GM12878 (cell line): Measurements from ENCODE around the gene TRAP1. TPM values are rescaled to one million over a fixed set of nuclear protein-coding genes. Genes with fewer than 3 reads are reported as not detected.

ENCODE experiments used
- ATAC-seq: fragments of 200-7000 bp; cut with Tn5 transposase; 3 replicates; pipeline ENCODE4 v1.9.1; 2020; ENCODE audit warnings: mild to moderate bottlenecking, moderate library complexity
- BruUV-seq: library from RNA; stranded (reverse); fragments of 400-500 nt; replicated peaks from 2 replicates; lab custom pipeline; 2021; lab: Mats Ljungman, UMichigan
- CTCF ChIA-PET: fragments of 300-600 bp; sonication (Branson Sonifier 250); formaldehyde crosslinking; extraction: SDS; loops from one replicate; lab custom pipeline; 2021; ENCODE audit warnings: inconsistent platforms; lab: Yijun Ruan, JAX
- POLR2A ChIA-PET: fragments of 350-600 bp; formaldehyde crosslinking; extraction: SDS; loops from one replicate; lab custom pipeline; 2021; ENCODE audit warnings: inconsistent platforms; lab: Charles Lee
- RAD21 ChIA-PET: fragments of 300-600 bp; sonication (Branson Sonifier 250); formaldehyde crosslinking; loops from one replicate; lab custom pipeline; 2023; ENCODE audit warnings: antibody characterized with exemption; ENCODE audit not compliant: unreplicated experiment; lab: Charles Lee
- SMC1A ChIA-PET: fragments of 300-600 bp; sonication (Branson Sonifier 250); formaldehyde crosslinking; loops from one replicate; lab custom pipeline; 2023; ENCODE audit not compliant: unreplicated experiment, uncharacterized antibody; lab: Charles Lee
- DNase-seq: peaks from one replicate; pipeline ENCODE4 v3.0.0-alpha.2; 2011; ENCODE audit warnings: low read depth, low spot score
- FAIRE-seq: peaks from 3 replicates; lab custom pipeline; 2011; peaks lifted over from hg19 to GRCh38; lab: Jason Lieb, UNC
- H2AFZ ChIP-seq: 2 replicates; pipeline ENCODE4 v1.6.0; 2011; ENCODE audit warnings: low read depth, low read length, control low read depth; ENCODE audit not compliant: control insufficient read depth
- H3K27ac ChIP-seq: 2 replicates; pipeline ENCODE4 v1.5.1; 2011; ENCODE audit warnings: control low read depth; ENCODE audit not compliant: control insufficient read depth, insufficient read depth
- H3K27me3 ChIP-seq, 2 experiments: replicated peaks in 1 of 2; 2 replicates each; pipeline versions ENCODE4 v1.6.0 to v1.6.1; 2011; ENCODE audit warnings: low read length in 1 of 2; ENCODE audit not compliant: control insufficient read depth in 2 of 2, insufficient read depth in 2 of 2
- H3K36me3 ChIP-seq, 2 experiments: 2 replicates each; pipeline ENCODE4 v1.5.1; 2011; ENCODE audit warnings: low read length in 1 of 2; ENCODE audit not compliant: control insufficient read depth in 2 of 2, insufficient read depth in 2 of 2
- H3K4me1 ChIP-seq: 2 replicates; pipeline ENCODE4 v1.6.1; 2011; ENCODE audit warnings: mild to moderate bottlenecking, low read length, moderate library complexity, mixed read lengths; ENCODE audit not compliant: control insufficient read depth, insufficient read depth
- H3K4me2 ChIP-seq: 2 replicates; pipeline ENCODE4 v1.6.0; 2011; ENCODE audit warnings: control low read depth; ENCODE audit not compliant: control insufficient read depth, insufficient read depth
- H3K4me3 ChIP-seq: fragments of 200-600 bp; sonication (generic); 2 replicates; pipeline ENCODE4 v1.5.1; 2016
- H3K79me2 ChIP-seq: 2 replicates; pipeline ENCODE4 v1.6.0; 2011; ENCODE audit warnings: low read length; ENCODE audit not compliant: control insufficient read depth, insufficient read depth
- H3K9ac ChIP-seq: 2 replicates; pipeline ENCODE4 v1.8.0; 2011; ENCODE audit warnings: low read length, control low read depth, mixed read lengths; ENCODE audit not compliant: control insufficient read depth, insufficient read depth
- H3K9me3 ChIP-seq: replicated peaks from 3 replicates; pipeline ENCODE4 v1.5.1; 2011; ENCODE audit warnings: mild to moderate bottlenecking, low read length; ENCODE audit not compliant: control insufficient read depth, insufficient read depth
- H4K20me1 ChIP-seq: 2 replicates; pipeline ENCODE4 v1.6.0; 2011; ENCODE audit not compliant: control insufficient read depth, insufficient read depth
- POLR2AphosphoS5 ChIP-seq: IDR thresholded peaks from 2 replicates; pipeline ENCODE4 v1.6.1; 2011; ENCODE audit warnings: mild to moderate bottlenecking, low read length, inconsistent platforms
- ZBTB4 ChIP-seq: fragments of 450-650 bp; formaldehyde crosslinking; IDR thresholded peaks from 2 replicates; pipeline ENCODE4 v1.4.0; 2022; ENCODE audit warnings: mild to moderate bottlenecking, moderate library complexity
- WGBS: methylation state at CpG from one replicate; pipeline ENCODE4 v1.1.6; 2016; ENCODE audit warnings: low lambda C conversion rate; ENCODE audit not compliant: insufficient replicate concordance, insufficient coverage; ENCODE audit errors: missing lambda C conversion rate; 5-methylcytosine and 5-hydroxymethylcytosine counted together
- in situ Hi-C: fragments of 300-500 bp; cut with MboI; formaldehyde crosslinking; loops from 9 replicates; pipeline ENCODE4 v1.14.3; 2018; ENCODE audit warnings: mixed read lengths
- intact Hi-C: fragments of 100-400 bp; cut with micrococcal nuclease; formaldehyde crosslinking; loops from one replicate; pipeline ENCODE4 v1.14.2; 2022; ENCODE audit not compliant: unreplicated experiment
- polyA plus RNA-seq, 11 experiments: library from polyadenylated mRNA; depleted of rRNA in 4 of 11; unstranded in 6 of 11; stranded (reverse) in 5 of 11; fragments of >200 nt; fragmentation: Nextera tagmentation in 4 of 11; fragmentation: Illumina TruSeq in 1 of 11; extraction: Ambion mirVana in 4 of 11; extraction: Trizol in 1 of 11; gene quantifications; 1 replicate in 1 of 11; 2 replicates in 10 of 11; pipeline versions ENCODE4 v1.2.1 to v1.2.3, GENCODE V29; 2011 to 2016; ENCODE audit warnings: inconsistent platforms in 2 of 11, missing spikeins in 2 of 11, low read depth in 1 of 11
- total RNA-seq, 4 experiments: library from RNA; depleted of rRNA in 3 of 4; stranded (reverse); fragments of >200 nt in 3 of 4; fragmentation: Illumina TruSeq in 1 of 4; extraction: Trizol in 1 of 4; gene quantifications; 2 replicates each; pipeline versions ENCODE4 v1.2.1 to v1.2.3, GENCODE V29; 2013 to 2021

The TRAP1 gene
- total and polyA plus RNA-seq, 10 of the 15 experiments (the other 5 are each of a cell fraction or from before 2014, with no cell fraction given), result 16.3 to 442 (median 241) TPM

- H3K79me2 ChIP-seq, result no peaks in the 10 kb centered on the region
- no peak for FAIRE-seq
- ChIA-PET CTCF (no interaction called here), SMC1A (interaction anchor here (0.6 kb wide), 1 partner anchor 45 kb away, joined by 3 read pairs; no protein-coding TSS in a partner anchor), RAD21 (no interaction called here), POLR2A (no interaction called here)
- no peaks in the 10 kb centered on the region for H3K9me3 ChIP-seq
- no peak overlapping the region for H2AFZ ChIP-seq
- in situ Hi-C loops, result no loop called here
- H3K4me3 ChIP-seq, result no peak overlapping the region
- WGBS, result 98% methylated on average over 27 of the region's 27 CpGs
- no peak overlapping the region for H3K27ac ChIP-seq
- DNase-seq, result no peak
- no peak for ATAC-seq
- BruUV-seq, result no TSS peak
- no peak overlapping the region for H3K9ac ChIP-seq
- no peaks in the 10 kb centered on the region for H3K4me1 ChIP-seq
- H4K20me1 ChIP-seq, result no peaks in the 10 kb centered on the region
- TF ChIP-seq POLR2AphosphoS5 (0 out of 2 replicates have a peak, but pooled peaks have one; percentile 28), ZBTB4 (no peak)
- H3K27me3 ChIP-seq, result no peaks in the 10 kb centered on the region
- no peak overlapping the region for H3K4me2 ChIP-seq
- intact Hi-C loops, result no loop called here
- H3K36me3 ChIP-seq, result peaks cover 27 to 42% of the 10 kb centered on the region in 2 experiments
Measured at GRCh38 chr16:3734084-3734757, 16.9 kb upstream of the TRAP1 start.
